HG02642 (cell line): ENCODE results near the gene STX11.

Source experiments
- ATAC-seq: cut with Tn5 transposase; IDR thresholded peaks from one replicate; pipeline ENCODE4 v1.9.1; 2021; ENCODE audit warnings: mild to moderate bottlenecking; ENCODE audit not compliant: unreplicated experiment, poor library complexity

The STX11 gene

DNA sequence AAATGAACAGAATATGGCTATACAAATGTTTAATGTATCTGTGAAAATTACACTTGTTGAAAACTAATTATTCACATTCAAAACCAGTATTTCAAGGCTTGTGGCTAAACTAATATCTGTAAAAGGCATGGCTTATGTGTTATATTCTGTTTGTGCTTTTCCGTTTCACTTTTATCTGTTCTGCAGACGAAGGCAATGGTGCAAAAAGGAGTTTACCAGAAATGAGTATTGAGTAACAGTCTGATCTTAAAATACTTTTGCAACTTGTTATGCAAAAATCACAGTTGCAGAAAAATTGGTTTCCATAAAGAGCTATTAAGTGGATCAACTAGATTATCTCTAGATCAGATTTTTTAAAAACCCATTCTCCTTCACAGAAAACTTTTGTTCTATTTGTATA, 9.4 kb upstream of the STX11 start:
- ATAC-seq: peak; percentile 86

DNA sequence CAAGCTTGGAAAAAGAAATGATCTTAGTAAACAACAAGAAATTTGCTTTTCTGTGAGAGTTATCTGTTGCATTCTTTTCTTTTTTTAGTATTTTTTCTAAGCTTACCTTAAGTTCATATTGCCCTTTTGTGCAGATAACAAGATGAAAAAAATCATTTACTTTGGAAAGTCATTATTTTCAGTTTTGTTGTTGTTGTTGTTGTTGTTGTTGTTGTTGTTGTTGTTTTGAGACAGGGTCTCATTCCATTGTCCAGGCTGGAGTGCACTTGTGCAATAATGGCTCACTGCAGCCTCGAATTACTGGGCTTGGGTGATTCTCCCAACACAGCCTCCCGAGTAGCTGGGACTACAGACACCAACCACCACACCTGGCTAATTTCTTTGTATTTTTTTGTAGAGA, 8.8 kb upstream of the STX11 start:
- no peak for ATAC-seq

DNA sequence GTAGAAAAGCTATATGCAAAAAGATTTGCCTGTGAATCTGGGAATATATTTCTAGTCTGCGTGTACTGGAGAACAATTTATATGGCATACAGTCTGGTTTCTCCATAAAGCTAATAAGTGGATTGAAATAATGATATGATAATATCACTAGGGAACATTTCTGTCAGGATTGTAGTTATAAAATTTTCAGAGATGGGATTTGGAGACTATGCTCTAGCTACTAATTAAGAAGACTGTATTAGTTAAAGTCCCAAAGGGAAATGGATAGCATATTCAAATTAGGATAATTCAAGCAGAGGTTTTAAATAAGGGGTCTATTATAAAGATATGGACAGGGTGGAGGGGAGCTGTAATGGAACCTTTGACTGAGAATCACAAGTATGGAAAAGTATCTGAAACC, 7.2 kb upstream of the STX11 start:
- no peak for ATAC-seq

DNA sequence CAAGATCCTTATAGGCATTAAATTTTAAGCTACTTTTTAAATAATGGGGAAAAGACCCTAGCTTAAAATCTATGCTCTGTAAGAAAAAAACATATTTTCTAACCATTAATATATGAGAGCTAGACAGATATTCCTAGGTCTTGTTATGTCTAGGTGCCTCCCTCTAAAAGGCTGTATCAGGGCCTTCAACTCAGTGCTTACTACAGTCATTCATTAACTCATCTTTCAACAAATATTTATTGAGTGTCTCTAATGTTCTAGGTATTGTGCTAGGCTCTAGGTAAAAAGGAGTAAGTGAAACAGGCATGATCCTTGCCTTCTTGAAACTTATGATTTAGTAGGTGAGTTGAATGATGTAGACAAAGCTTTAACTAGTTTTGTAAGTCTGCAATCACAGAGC, 6.4 kb upstream of the STX11 start:
- no peak for ATAC-seq

DNA sequence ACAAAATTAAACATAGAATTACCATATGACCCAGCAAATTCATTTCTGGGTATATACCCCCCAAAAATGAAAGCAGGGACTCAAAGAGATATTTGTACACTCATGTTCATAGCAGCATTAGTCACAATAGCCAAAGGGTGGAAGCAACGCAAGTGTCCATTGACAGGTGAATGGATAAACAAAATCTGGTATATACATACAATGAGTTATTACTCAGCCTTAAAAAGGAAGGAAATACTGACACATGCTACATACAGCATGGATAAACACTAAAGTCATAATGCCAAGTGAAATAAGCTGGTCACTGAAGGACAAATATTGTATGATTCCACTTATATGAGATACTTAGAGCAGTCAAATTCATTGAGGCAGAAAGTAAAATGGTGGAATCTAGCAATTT, 5.3 kb upstream of the STX11 start:
- ATAC-seq: no peak

DNA sequence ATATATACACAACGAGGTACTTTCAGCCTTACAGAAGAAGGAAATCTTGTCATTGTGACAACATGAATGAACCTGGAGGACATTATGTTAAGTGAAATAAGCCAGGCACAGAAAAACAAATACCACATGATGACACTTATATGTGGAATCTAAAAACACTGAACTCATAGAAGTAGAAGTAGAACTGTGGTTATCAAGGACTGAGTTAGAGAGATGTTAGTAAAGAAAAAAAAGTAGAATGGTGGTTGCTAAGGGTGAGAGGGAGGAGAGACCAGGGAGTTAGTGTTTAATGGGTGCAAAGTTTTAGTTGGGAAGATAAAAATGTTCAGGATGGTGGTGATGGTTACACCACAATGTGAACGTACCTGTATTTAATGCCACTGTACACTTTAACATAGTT, 4.8 kb upstream of the STX11 start:
- ATAC-seq: no peak

DNA sequence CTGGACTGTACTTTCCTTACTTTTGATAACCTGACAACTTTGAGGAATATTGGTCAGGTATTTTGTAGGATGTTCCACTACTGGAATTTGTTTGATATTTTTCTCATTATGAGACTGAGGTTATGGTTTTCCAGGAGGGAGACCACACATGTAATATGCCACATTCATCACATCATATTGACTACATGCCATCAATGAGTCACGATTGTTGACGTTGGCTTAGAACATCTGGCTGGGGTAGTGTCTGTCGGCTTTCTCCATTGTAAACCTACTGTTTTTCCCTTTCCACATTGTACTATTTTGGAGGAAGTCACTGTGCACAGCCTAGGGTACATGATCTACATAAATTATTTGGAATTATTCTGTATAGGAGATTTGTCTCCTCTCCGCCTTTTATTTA, 1.4 kb upstream of the STX11 start:
- no peak for ATAC-seq

DNA sequence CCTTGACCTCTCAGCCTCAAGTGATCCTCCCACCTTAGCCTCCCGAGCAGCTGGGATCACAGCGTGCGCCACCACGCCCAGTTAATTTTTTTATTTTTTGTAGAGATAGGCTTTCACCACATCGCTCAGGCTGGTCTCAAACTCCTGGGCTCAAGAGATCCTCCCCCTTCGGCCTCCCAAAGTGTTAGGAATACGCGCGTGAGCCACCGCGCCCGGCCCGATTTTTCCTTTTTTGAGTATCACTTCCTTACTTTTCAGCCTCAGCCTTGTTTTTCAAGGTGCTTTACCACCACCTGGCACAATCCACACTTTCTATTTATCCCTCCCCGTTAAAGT, 791 bp upstream of the STX11 start:
- ATAC-seq: no peak

DNA sequence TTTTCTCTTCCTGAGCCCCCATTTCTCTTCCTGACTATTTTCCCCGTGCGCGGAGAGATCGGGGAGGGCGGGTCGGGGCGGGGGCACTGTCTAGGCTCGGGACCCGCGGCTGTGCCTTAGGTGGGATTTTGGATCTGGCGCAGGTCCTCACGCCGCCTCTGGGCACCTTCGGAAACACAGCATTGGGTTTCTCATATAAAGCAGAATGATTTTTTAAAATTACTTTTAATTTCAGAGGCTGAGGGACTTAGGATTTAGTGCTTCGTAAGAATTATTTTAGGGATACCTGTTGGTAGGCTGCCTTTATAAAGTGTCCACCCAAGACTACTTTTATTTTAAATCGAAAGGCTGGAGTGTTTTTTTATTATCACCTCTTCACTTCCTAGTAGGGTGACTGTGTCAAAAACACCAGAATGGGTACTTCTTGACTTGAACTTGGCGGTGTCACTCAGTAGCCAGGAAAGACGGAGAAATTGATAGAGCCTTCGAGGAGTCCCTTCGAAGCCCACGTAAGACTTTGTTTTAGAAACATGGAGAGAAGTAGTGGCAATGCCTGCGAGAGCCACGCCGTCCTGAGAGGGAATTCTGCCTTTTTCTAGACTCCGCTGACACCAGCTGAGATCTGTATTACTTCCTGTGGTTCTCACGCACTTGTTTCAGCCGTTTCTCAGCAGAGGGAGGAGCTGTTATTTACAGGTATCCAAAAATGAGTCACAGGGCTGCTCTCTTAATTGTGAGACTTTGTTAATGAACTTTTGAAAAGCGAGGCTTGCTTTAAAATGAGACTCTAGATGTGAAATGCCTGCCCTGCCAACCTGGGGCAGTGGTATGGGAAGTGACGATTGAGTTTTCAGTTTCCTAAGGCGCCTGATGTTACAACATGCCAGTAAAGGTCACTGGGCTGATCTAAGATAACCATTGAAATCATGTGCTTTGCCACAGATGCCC, 667 bp downstream of the STX11 start:
- ATAC-seq: peak; percentile 52

DNA sequence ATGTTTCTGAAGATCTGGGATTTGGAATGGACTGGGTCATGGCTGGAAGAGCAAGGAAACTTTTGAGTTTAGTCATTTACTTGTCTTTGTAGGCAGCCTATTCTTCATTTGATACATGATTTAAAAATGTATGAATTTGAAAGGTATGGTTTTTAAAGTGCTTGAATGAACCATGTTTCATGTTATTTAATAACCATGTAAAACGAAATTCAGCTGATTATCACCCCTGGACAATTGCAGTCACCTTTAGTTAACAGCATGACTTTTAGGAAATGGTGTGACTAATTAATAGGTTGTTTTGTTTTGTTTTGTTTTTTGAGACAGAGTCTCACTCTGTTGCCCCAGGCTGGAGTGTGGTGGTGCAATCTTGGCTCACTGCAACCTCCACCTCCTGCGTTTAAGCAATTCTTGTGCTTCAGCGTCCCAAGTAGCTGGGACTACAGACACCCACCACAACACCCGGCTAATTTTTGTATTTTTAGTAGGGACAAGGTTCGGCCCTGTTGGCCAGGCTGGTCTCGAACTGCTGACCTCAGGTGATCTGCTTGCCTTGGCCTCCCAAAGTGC, 2.1 kb downstream of the STX11 start:
- no peak for ATAC-seq

DNA sequence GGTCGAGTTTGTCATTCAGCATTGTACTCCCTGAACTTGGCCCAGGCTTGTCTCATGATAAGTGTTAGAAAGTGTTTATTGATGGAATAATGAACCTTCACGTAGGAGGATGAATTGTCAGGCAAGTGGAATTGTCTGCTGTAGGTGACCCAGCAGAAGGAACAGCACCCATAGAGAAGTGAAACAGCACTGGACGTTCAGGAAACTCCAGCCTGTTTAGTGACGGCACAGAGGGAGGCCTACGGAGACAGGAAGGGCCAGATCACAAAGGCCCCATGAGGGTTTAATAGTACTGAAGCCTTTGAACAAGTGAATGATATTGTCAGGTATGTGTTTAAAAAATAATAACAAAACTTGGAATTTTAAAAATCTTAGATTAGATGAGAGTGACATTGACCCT, 2.9 kb downstream of the STX11 start:
- no peak for ATAC-seq

DNA sequence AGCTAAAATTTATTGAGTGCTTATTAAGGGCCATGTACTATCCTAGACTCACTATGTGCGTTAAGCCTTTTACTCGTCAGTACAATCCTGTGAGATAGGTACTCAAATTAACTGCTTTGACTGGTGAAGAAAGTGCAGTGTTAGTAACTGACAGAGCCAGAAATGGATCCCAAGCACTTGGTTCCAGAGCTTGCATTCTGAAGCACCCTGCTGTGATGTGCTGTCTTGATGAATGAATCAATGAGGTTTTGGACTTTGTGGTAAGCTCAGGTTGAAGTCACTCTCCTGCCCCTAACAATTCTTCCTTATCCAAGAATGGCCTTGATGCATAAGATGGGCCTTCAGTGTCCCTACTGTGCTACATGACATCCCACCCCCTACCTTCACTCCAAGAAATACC, 3.7 kb downstream of the STX11 start:
- ATAC-seq: no peak

DNA sequence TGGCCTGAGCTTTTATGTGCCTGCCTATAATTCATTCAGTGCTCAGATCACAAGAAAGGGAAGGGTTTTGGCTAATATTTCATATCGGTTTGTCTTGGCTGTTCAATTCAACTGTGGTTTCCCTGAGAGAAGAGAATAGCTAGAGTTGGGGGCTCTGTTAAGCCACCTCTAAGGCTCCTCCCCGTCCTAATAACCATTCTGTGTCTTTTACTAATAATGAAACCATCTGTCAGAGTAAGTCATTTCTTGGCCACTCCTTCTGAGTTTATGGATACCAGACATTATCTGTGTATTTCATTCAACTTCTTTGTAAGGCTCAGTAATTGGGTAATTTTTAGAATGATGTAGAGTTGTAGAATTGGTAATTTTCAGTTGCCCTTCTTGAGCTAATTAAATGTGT, 5.2 kb downstream of the STX11 start:
- peak; percentile 46 for ATAC-seq

DNA sequence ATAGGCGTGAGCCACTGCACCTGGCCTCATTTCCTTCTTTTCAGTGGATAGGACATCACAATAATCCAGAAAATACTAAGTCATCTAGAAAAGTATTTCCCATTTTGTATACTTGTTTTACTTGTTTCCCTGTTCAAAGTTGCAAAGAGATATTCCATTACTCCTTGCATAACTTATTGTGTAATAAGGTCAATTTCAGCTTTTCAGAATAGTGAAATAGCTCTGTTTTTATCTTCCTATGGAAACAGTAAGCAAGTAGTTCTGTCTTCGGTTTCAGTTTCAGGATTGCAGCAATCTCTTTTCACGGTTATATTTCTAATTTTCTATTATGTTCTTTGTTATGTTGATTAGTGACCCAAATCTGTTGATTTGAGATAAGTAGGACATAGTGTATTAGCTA, 6.0 kb downstream of the STX11 start:
- ATAC-seq: no peak

DNA sequence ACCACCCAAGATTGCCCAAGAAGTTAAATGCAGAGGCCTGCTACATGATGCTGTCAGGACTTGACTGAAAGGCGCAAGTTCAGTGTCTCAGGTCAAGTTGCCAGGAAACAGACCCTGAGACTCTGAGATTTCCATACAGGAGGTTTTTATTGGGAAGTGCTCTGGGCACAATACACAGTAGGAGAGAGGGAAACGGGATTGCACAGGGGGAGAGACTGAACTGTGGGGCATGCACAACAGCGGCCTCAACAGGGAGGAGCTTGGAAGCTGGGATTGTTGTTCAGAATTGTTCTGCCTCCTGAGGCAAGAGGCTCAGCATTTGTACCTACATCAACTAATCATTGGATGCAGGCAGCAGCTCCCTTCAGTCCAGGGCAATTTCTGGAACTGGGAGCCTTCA, 6.7 kb downstream of the STX11 start:
- ATAC-seq: no peak

DNA sequence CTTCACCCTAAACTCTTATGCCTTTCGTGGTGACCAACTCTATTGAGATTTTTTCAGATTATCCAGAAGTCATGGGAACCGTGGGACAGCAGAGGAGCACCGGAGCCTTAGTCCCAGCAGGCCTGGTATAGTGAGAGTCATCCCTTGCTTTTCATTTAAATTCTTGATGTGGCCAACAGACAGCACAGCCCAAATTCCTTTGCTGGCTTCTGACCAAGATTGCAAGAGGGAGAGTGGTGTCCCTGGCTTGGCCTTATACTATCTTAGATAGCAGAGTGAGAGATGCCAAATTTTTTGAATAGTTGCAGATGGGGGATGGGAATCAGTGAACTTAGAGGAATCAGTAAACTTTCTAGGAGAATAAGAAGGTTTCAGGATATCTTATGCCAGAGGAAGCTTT, 7.8 kb downstream of the STX11 start:
- no peak for ATAC-seq

DNA sequence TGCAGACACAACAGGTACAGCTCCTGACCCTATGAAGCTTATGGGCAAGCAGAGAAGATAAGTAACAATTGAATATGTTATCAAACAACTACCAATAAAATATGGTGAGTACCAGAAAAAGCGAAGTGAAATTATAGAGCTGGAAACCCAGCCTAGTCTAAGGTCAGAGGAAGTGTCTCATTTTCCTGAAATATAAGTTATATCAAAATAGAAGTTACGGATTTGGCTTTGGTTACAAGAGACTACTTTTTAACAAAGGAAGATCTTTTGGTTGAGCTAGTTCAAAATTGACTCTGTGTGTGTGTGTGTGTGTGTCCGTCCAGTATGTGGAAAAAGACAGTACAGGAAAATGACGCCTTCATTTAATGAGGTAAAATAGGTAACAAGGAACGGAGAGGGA, 8.9 kb downstream of the STX11 start:
- ATAC-seq: no peak

DNA sequence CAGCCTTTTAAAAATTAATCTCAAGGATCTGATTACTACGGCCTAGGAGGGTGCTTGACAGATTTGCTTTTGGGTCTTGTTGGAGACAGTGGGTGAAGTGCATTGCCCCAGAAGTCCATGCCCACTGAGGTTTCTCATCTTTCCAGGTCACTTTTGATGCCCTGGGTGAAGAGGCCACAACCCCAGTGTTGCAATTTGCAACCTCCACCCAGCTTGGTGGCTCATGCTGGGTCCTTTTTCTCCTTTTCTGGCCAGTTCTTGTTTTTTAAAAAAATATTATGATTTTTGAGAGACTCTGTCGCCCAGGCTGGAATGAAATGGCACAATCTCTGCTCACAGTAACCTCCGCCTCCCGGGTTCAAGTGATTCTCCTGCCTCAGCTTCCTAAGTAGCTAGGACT, 9.4 kb downstream of the STX11 start:
- no peak for ATAC-seq

DNA sequence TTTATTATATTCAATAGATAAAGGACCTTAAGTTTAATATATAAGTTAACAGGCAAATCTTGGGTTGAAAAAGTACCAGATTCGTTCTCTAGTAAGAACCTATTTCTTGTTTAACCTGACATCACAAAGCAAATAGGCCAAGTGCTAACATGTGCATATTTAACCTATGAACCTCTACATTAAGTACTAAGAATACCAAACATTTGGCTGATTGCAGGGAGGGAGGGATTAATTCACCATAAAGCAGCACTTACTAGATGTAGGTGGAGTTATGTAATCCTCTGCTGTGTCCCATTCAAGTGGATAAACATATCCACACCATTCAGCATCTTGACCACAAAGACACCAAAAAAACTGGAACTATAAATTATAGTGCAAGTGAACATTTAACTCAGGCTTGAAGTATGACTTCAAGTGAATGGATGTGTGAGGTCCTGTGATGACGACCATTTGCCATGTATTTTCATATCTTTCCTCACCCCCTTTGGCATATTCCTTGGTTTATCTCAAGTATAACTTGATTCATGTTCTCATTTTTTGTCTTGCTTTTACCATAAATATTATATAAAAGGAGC, 10.2 kb downstream of the STX11 start:
- ATAC-seq: no peak

DNA sequence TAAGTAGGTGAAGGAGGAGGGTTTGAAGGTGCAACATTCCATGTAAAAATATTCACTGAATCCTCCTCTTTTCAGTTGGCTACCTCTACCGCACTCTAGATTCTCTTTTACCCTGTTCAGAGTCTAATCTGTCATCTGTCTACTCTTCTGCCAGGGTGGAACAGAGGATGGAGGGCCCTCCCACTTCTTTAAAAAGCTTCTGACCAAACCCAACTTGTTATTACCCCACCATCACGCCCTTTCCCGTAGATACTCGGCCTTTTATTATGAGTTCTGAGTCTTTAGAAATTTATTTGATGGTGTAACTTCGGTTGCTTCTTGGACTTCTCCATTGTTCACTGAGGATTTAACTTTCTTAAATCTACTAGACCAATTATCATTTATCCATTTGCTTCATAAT, 11.7 kb downstream of the STX11 start:
- ATAC-seq: no peak

DNA sequence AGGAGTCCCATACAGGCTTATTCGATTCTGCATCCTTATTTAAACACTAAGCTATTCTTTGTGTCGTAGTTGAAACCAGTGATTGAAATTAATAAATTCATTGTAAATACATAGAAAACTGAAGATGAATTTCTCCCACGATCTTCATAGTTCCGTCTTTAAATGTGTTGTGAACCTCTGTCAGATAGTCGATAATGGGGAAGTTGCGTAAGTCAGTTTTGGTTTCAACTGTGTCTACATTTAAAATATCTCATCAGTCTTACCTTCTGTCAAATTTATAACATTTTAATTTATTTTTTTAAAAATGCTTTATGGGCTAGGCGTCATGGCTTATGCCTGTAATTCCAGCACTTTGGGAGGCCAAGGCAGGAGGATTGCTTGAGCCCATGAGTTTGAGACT, 12.7 kb downstream of the STX11 start:
- ATAC-seq: peak; percentile 56

DNA sequence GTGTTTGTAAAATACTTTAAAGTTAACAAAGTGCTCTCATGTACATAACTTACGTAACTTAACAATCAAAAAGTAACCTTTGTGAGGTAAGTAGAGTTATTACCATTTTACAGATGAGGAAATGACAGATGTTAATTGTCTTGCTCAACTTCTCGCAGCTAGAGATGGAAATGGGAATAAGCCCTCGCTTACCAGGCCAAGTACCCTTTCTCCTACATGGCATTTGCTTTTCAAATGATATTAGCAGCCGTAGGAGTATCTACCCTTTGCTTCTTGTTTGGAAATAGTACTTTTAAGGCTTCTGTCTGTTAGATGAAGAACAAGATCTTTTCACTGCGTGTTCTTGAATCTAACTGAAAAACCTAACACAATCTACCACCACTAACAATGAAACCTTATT, 15.5 kb downstream of the STX11 start:
- no peak for ATAC-seq
